NCI-H2081 treated with DMSO at 0.1 percent for 48 hours (cell line): ENCODE measurements around the gene HES1.

Experiments used
- DNase-seq: peaks from one replicate; lab custom pipeline; 2025; lab: John Stamatoyannopoulos, UW

The HES1 gene

GRCh38 chr3:194102436-194102835 is 33.5 kb upstream of the HES1 start:
- DNase-seq: no peak

GRCh38 chr3:194103505-194103904 is 32.4 kb upstream of the HES1 start:
- no peak for DNase-seq

DNA sequence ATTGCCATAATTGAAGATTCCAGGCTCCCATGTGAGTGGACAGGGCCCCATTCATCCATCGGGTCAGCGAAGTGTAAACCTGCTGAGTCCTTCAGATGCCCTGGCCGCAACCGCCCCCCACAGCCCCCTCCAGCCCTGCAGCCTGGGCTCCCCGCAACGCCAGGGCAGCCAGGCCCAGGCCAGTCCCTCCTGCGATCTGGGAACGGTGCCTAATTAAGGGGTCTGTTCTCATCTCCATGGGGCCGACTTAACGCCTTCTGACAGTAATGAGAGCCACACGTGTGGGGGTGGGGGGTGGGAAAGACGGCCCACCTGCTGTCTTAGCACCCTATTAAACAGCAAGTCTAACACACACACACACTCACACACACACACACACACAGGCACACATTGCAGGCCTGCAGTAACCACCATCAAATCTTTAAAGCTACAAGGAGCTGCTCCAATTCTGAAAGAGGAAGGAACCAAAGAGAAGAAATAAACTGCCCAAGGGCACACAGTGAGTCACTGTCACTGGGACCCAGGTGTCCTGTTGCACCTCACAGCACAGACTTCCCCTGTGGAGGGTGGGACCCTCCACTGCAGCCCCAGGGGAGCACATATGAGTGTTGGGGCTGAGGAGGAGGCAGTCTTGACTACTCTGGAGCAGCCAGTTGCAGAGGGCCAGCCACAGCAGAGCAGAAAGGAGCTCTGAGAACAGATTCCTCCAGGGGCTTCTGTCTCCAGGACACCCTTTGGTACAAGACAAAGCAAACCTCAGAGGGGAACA is 31.8 kb upstream of the HES1 start:
- no peak for DNase-seq

DNA sequence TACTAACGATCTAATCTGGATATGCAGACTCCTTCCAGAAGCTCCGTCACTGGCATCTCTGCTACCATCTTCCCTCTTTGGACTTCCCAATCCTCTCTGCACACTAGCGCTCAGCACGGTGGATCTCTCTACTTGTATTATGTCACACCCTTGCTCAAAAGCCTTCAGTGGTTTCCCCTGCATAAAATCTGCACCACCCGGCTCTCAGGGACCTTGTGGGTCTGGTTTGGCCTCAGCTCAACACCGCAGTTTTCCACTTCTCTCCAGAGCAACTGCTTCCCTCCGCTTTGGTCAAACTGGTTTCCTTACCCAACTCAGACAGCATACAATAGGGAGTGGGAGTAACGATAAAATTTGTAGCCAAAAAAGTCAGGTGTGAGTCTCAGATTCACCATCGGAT is 30.7 kb upstream of the HES1 start:
- DNase-seq: no peak

GRCh38 chr3:194107107-194107506 is 28.8 kb upstream of the HES1 start:
- DNase-seq: no peak

DNA sequence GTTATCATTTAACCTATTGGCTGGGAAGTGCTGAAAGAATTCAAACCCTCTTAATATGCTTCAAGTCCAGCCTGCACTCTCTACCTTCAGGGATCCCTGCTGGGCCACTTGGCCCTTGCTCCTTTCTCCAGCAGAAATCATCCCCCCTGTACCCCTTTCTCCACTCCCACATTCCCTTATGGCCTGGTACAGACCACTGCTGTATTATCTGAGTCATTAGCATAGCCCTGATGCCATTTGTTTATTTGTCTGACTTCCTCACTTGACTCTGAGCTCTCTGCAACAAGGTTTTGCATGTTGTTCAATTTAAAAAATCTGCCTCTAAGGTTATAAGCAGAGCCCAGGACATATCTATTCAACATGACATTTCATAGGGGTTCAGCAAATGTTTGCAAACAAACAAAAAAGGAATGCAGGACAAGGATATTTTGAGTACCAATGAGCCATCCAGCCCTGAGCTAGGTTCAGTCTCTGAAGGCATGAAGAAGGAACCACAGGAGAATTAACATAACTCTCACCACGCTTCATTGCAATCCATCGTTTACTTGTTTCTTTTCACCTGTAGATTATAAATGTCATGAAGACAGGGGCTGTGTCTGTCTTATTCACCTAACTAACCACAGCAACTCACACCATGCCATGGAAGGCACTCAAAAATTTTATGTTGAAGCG is 26.6 kb upstream of the HES1 start:
- DNase-seq: no peak

GRCh38 chr3:194110483-194110882 is 25.5 kb upstream of the HES1 start:
- DNase-seq: no peak

DNA sequence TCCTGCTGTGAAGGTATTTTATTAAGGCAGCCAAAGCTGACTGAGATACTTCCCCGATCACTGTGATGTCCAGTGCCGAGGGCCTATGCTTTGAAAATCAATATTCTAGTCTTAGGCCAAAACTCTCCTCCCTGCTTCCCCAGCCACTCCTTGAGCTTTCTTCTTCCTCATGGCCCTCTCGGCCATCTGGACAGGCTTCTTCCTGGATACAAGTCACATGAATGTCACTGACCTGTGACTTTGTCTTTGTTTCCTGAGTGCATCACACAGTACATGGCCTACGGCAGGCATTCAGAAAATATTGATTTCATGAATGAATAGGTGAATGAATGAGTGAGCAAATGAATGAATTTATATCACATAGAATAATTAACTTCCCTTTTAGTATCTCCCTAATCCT is 24.6 kb upstream of the HES1 start:
- no peak for DNase-seq

DNA sequence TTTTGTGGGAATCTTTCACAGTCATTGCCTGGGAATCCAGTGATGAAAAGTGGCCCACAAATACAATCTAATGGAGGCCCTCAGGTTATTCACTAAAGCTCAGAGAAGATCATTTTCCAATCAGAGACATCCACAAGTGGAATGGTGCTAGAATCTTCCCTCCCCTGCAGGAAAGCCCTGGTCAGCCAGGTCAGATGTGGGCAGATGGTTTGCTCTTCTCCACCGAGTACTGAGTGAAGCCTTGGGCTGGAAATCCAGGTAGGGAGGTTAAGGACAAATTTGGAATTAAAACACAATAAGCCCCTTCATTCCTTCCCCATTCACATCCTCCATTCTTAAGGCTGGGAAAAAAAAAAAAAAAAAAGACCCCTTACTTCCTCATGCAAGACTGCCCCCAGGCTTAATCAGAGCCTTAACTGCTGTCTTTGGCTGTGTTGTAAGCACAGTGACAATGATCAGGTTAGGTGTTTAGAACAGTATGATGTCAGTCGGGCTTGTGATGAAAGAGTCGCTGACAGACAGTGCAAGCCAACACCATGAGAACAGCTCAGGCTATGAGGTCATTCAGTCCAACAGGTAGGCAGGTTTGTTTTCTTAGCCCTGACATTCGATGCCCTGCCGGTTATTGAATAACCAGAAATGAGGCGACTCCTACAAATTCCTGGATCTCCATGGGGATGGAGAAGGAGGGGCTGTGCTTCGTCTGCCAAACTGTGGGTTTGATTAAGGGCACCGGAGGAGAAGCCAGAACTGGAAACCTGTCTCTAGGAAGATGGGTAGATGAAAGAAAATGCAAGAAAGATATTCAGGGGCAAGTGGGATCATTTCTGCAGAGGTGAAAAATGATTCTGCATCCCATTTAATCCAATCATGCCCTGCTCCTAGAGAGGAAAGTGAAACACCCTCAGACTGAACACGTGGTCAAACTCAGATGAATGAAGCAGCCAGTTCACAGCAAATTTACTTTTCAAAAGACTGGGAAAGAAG is 23.5 kb upstream of the HES1 start:
- no peak for DNase-seq

DNA sequence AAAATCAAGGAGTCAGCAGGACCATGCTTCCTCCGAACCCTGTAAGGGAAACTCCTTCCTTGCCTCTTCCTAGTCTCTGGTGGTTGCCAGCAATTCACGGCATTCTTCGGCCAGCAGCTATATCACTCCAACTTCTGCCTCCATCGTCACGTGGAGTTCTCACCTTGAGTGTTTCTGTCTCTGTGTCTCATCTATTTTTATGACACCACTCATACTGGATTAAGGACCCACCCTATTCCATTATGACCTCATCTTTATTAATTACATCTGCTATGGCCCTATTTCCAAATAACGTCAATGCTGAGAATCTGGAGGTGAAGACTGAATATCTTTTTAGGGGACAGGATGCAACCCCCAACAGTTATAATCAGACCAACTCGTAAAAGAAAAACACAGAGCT is 21.8 kb upstream of the HES1 start:
- no peak for DNase-seq

GRCh38 chr3:194117104-194117845 is 18.7 kb upstream of the HES1 start:
- DNase-seq: no peak

DNA sequence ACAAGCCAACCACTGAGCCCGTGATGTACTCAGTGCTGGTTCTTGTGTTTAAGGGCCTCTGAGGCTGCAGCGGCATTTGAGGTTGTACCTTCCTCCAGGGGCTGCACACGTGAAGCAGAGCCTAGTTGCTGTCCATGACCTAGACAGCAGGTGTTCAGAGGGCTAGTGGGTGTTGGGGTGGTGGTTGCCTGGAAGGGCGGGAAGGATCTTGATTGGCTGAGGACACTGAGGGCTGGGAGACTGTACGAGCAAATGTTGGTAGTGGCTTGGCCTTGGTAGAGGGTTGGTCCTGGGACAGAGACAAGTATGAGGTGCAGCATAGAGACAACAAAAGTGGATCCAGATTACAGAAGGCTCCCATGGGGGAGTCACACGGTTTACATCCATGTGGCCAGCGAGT is 17.0 kb upstream of the HES1 start:
- DNase-seq: no peak

GRCh38 chr3:194119831-194120590 is 15.9 kb upstream of the HES1 start:
- no peak for DNase-seq

- no peak for DNase-seq
These were observed 14.9 kb upstream of the HES1 start for GRCh38 chr3:194120789-194121770.

DNA sequence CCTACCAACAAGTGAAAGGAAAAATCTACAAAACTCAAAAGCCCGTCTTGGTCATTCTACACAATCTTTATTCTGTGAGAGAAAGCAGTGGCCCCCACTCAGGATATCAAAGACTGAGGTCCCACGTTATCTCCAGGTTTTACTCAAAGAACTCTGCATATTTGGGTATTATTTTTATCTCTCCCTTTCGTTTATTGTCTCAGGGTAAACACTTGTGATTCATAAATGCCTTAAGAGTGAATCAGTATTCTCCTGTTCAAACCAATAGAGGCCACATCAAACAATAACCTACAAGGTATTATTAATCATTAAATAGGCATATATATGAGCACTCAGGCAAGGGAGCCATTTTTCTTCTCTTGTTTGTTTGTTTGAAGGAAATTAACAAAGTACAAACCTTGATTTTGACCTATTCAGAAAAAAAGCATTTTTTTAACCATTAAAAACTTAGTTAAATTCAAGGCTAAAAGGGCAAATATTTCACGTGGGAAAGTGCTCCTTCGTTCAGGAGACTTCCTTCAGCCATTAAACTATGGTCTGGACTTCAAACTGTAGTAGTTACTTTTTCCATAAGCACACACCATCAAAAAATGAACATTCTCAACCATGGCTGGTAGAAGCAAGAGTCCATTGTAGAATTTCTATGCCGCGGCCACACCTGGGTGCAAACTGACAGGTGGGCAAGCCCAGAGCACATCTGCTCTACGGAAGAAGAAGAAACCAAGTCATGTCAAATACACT is 13.9 kb upstream of the HES1 start:
- DNase-seq: no peak

GRCh38 chr3:194123726-194124125 is 12.2 kb upstream of the HES1 start:
- DNase-seq: no peak

GRCh38 chr3:194124193-194124592 is 11.8 kb upstream of the HES1 start:
- DNase-seq: no peak

DNA sequence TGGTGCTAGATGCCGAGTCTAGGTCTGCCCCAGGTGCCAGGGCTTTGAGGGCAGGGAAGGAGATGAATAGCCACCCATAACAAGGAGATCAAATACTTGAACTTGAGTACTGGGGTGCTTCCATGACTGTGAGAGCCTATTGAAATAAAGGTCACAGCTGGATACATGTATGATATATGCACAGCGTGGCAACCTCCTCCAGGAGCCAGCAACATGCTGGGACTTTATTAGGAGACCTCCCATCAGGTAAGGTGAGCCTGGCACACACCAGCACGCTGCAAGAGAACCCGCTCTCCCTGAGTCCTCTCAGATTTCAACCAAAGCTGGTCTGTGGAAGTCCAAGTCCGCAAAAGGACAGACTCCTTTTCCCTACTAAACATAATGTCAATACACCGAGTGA is 10.5 kb upstream of the HES1 start:
- no peak for DNase-seq

GRCh38 chr3:194126790-194127189 is 9.2 kb upstream of the HES1 start:
- DNase-seq: no peak
